Activated CD8-positive, alpha-beta memory T cell treated with anti-CD3 and anti-CD28 coated beads, Interleukin-2, amount 10 ng/mL, durations not matched to agents 7 days and 5 days (primary cell): ENCODE data around the gene PMFBP1. TPM values are rescaled to one million over a fixed set of nuclear protein-coding genes. Genes with fewer than 3 reads are reported as not detected.

Source experiments
- ATAC-seq: fragments of 150-1000 bp; cut with Tn5 transposase; one replicate; pipeline ENCODE4 v1.10.0; 2021; ENCODE audit warnings: moderate library complexity
- CTCF ChIA-PET: fragments of 350-600 bp; sonication (Branson Sonifier 250); formaldehyde crosslinking; loops from one replicate; lab custom pipeline; 2021; ENCODE audit warnings: antibody characterized with exemption; lab: Charles Lee
- DNase-seq: peaks from one replicate; pipeline ENCODE4 v3.0.0-alpha.2; 2020
- H3K27ac Mint-ChIP-seq: one replicate; pipeline ENCODE4 v1.8.0; 2021; ENCODE audit warnings: mild to moderate bottlenecking, mixed read lengths
- H3K27me3 Mint-ChIP-seq: one replicate; pipeline ENCODE4 v1.8.0; 2021; ENCODE audit warnings: mixed read lengths
- H3K36me3 Mint-ChIP-seq: one replicate; pipeline ENCODE4 v1.8.0; 2021; ENCODE audit warnings: mild to moderate bottlenecking, mixed read lengths
- H3K4me1 Mint-ChIP-seq: one replicate; pipeline ENCODE4 v1.8.0; 2021; ENCODE audit warnings: mixed read lengths
- H3K4me3 Mint-ChIP-seq: one replicate; pipeline ENCODE4 v1.8.0; 2021; ENCODE audit warnings: mild to moderate bottlenecking, moderate library complexity, mixed read lengths
- H3K9me3 Mint-ChIP-seq: one replicate; pipeline ENCODE4 v1.8.0; 2022; ENCODE audit warnings: low read depth, mixed read lengths
- total RNA-seq, 2 experiments: library from RNA; stranded (reverse); gene quantifications; one replicate each; pipeline ENCODE4 v1.2.3, GENCODE V29; 2021

Gene PMFBP1
- total RNA-seq, 2 experiments from 2014 or later: 2.1 to 6.3 TPM

- no peak overlapping the region for H3K4me3 Mint-ChIP-seq
- H3K27me3 Mint-ChIP-seq: no peaks in the 10 kb centered on the region
- ATAC-seq (no peak), DNase-seq (no peak)
- H3K27ac Mint-ChIP-seq: no peak overlapping the region
- H3K4me1 Mint-ChIP-seq: peaks cover 21% of the 10 kb centered on the region
- H3K36me3 Mint-ChIP-seq: no peaks in the 10 kb centered on the region
- CTCF ChIA-PET: interaction anchor here (0.7 kb wide), 1 partner anchor 674 kb away, joined by 3 read pairs; no protein-coding TSS in a partner anchor
- H3K9me3 Mint-ChIP-seq: no peaks in the 10 kb centered on the region
Measured at GRCh38 chr16:72199761-72200337, 27.9 kb upstream of the PMFBP1 start.

GRCh38 chr16:72198771-72199201 lies 26.8 kb upstream of the PMFBP1 start:
- Mint-ChIP-seq H3K4me1 (peaks cover 18% of the 10 kb centered on the region), H3K4me3 (no peak overlapping the region), H3K27me3 (peaks cover 5% of the 10 kb centered on the region), H3K27ac (no peak overlapping the region), H3K9me3 (no peaks in the 10 kb centered on the region), H3K36me3 (no peaks in the 10 kb centered on the region)
- ATAC-seq (no peak), DNase-seq (no peak)
- CTCF ChIA-PET: no interaction called here

GRCh38 chr16:72198021-72198711 lies 26.2 kb upstream of the PMFBP1 start:
- Mint-ChIP-seq H3K27me3 (peaks cover 5% of the 10 kb centered on the region), H3K4me1 (peaks cover 12% of the 10 kb centered on the region), H3K9me3 (no peaks in the 10 kb centered on the region), H3K27ac (no peak overlapping the region), H3K4me3 (no peak overlapping the region), H3K36me3 (no peaks in the 10 kb centered on the region)
- CTCF ChIA-PET: no interaction called here
- no peak for DNase-seq
- ATAC-seq: no peak

- Mint-ChIP-seq H3K9me3 (no peaks in the 10 kb centered on the region), H3K27me3 (peaks cover 5% of the 10 kb centered on the region), H3K36me3 (no peaks in the 10 kb centered on the region), H3K4me3 (no peak overlapping the region), H3K4me1 (peaks cover 5% of the 10 kb centered on the region), H3K27ac (no peak overlapping the region)
- CTCF ChIA-PET: no interaction called here
- no peak for DNase-seq
- no peak for ATAC-seq
Measured at GRCh38 chr16:72197545-72197944, 25.6 kb upstream of the PMFBP1 start.

GRCh38 chr16:72195609-72196008 lies 23.7 kb upstream of the PMFBP1 start:
- no peak overlapping the region for H3K4me3 Mint-ChIP-seq
- no peak for DNase-seq
- no peaks in the 10 kb centered on the region for H3K4me1 Mint-ChIP-seq
- no peak overlapping the region for H3K27ac Mint-ChIP-seq
- CTCF ChIA-PET: no interaction called here
- no peak for ATAC-seq
- no peaks in the 10 kb centered on the region for H3K9me3 Mint-ChIP-seq
- H3K27me3 Mint-ChIP-seq: peaks cover 7% of the 10 kb centered on the region
- H3K36me3 Mint-ChIP-seq: no peaks in the 10 kb centered on the region

- no peaks in the 10 kb centered on the region for H3K9me3 Mint-ChIP-seq
- no peaks in the 10 kb centered on the region for H3K4me1 Mint-ChIP-seq
- DNase-seq: no peak
- CTCF ChIA-PET: no interaction called here
- no peak overlapping the region for H3K4me3 Mint-ChIP-seq
- peaks cover 7% of the 10 kb centered on the region for H3K27me3 Mint-ChIP-seq
- no peaks in the 10 kb centered on the region for H3K36me3 Mint-ChIP-seq
- no peak overlapping the region for H3K27ac Mint-ChIP-seq
- no peak for ATAC-seq
Measured at GRCh38 chr16:72191551-72191950, 19.6 kb upstream of the PMFBP1 start.

- Mint-ChIP-seq H3K27me3 (peaks cover 7% of the 10 kb centered on the region), H3K27ac (no peak overlapping the region), H3K9me3 (no peaks in the 10 kb centered on the region), H3K36me3 (no peaks in the 10 kb centered on the region), H3K4me1 (no peaks in the 10 kb centered on the region), H3K4me3 (no peak overlapping the region)
- CTCF ChIA-PET: no interaction called here
- ATAC-seq (no peak), DNase-seq (no peak)
Measured at GRCh38 chr16:72189865-72190371, 18.0 kb upstream of the PMFBP1 start.

GRCh38 chr16:72188541-72188940 lies 16.6 kb upstream of the PMFBP1 start:
- H3K27me3 Mint-ChIP-seq: peaks cover 2% of the 10 kb centered on the region
- ATAC-seq (no peak), DNase-seq (no peak)
- no peaks in the 10 kb centered on the region for H3K9me3 Mint-ChIP-seq
- no peak overlapping the region for H3K4me3 Mint-ChIP-seq
- CTCF ChIA-PET: no interaction called here
- no peaks in the 10 kb centered on the region for H3K36me3 Mint-ChIP-seq
- H3K4me1 Mint-ChIP-seq: no peaks in the 10 kb centered on the region
- H3K27ac Mint-ChIP-seq: no peak overlapping the region

- Mint-ChIP-seq H3K4me3 (no peak overlapping the region), H3K9me3 (no peaks in the 10 kb centered on the region), H3K36me3 (no peaks in the 10 kb centered on the region), H3K27ac (no peak overlapping the region), H3K4me1 (no peaks in the 10 kb centered on the region), H3K27me3 (peaks cover 2% of the 10 kb centered on the region)
- no peak for ATAC-seq
- DNase-seq: no peak
- CTCF ChIA-PET: no interaction called here
Measured at GRCh38 chr16:72187551-72187950, 15.6 kb upstream of the PMFBP1 start.

GRCh38 chr16:72182976-72183375 lies 11.0 kb upstream of the PMFBP1 start:
- Mint-ChIP-seq H3K27me3 (peaks cover 2% of the 10 kb centered on the region), H3K4me3 (no peak overlapping the region), H3K27ac (no peak overlapping the region), H3K36me3 (no peaks in the 10 kb centered on the region), H3K9me3 (no peaks in the 10 kb centered on the region), H3K4me1 (no peaks in the 10 kb centered on the region)
- DNase-seq (no peak), ATAC-seq (no peak)
- CTCF ChIA-PET: no interaction called here

GRCh38 chr16:72179204-72179970 lies 7.4 kb upstream of the PMFBP1 start:
- H3K27me3 Mint-ChIP-seq: peaks cover 12% of the 10 kb centered on the region
- H3K36me3 Mint-ChIP-seq: no peaks in the 10 kb centered on the region
- ATAC-seq (no peak), DNase-seq (no peak)
- no peak overlapping the region for H3K27ac Mint-ChIP-seq
- H3K4me3 Mint-ChIP-seq: no peak overlapping the region
- H3K4me1 Mint-ChIP-seq: peaks cover 2% of the 10 kb centered on the region
- CTCF ChIA-PET: no interaction called here
- peaks cover 7% of the 10 kb centered on the region for H3K9me3 Mint-ChIP-seq

- no peaks in the 10 kb centered on the region for H3K36me3 Mint-ChIP-seq
- CTCF ChIA-PET: no interaction called here
- no peak overlapping the region for H3K4me3 Mint-ChIP-seq
- H3K27ac Mint-ChIP-seq: no peak overlapping the region
- H3K27me3 Mint-ChIP-seq: peaks cover 14% of the 10 kb centered on the region
- H3K9me3 Mint-ChIP-seq: peaks cover 7% of the 10 kb centered on the region
- no peak for ATAC-seq
- DNase-seq: no peak
- peaks cover 9% of the 10 kb centered on the region for H3K4me1 Mint-ChIP-seq
Measured at GRCh38 chr16:72174726-72175125, 2.8 kb upstream of the PMFBP1 start.

GRCh38 chr16:72173997-72174396 lies 2.0 kb upstream of the PMFBP1 start:
- DNase-seq (no peak), ATAC-seq (no peak)
- CTCF ChIA-PET: no interaction called here
- Mint-ChIP-seq H3K4me1 (peaks cover 9% of the 10 kb centered on the region), H3K27me3 (peaks cover 16% of the 10 kb centered on the region), H3K4me3 (no peak overlapping the region), H3K27ac (no peak overlapping the region), H3K9me3 (peaks cover 7% of the 10 kb centered on the region), H3K36me3 (no peaks in the 10 kb centered on the region)
